GM21360 (cell line): Measurements from ENCODE around the gene ITGAL.

Experiments used
- ATAC-seq: cut with Tn5 transposase; IDR thresholded peaks from one replicate; pipeline ENCODE4 v1.9.1; 2021; ENCODE audit warnings: mild to moderate bottlenecking, moderate library complexity; ENCODE audit not compliant: unreplicated experiment

The ITGAL gene

GRCh38 chr16:30567160-30567990 lies 94.8 kb downstream of the ITGAL start:
- no peak for ATAC-seq

- no peak for ATAC-seq
Measured at GRCh38 chr16:30567991-30568638, 95.6 kb downstream of the ITGAL start.

GRCh38 chr16:30569281-30569680 lies 96.7 kb downstream of the ITGAL start:
- no peak for ATAC-seq

GRCh38 chr16:30569746-30570635 lies 97.4 kb downstream of the ITGAL start:
- no peak for ATAC-seq

GRCh38 chr16:30570636-30571444 lies 98.3 kb downstream of the ITGAL start:
- ATAC-seq, result no peak

GRCh38 chr16:30571445-30572322 lies 99.1 kb downstream of the ITGAL start, which contains the start of gene ZNF688:
Gene ZNF688 (minus strand): TSS chr16:30571714. CDS start chr16:30571629, 85 bp downstream.
- ATAC-seq, result peak; percentile 55
